ENCODE results near the gene CRELD2.

Gene CRELD2

GRCh38 chr22:49970528-49971231 is 52.2 kb downstream of the CRELD2 start:
- DNase-seq = peak; percentile 98

- DNase-seq = no peak
Observed at GRCh38 chr22:49971232-49972162, 53.1 kb downstream of the CRELD2 start.

- peak; percentile 3 for DNase-seq
Observed at GRCh38 chr22:49972163-49973017, 54.0 kb downstream of the CRELD2 start.

- DNase-seq = peak; percentile 2
Observed at GRCh38 chr22:49973018-49973961, 54.9 kb downstream of the CRELD2 start.

GRCh38 chr22:49975543-49976389 is 57.3 kb downstream of the CRELD2 start:
- DNase-seq = peak; percentile 11

GRCh38 chr22:49976439-49977175 is 58.2 kb downstream of the CRELD2 start:
- DNase-seq = peak; percentile 49
